ENCODE results near the gene CFAP210.

DNA sequence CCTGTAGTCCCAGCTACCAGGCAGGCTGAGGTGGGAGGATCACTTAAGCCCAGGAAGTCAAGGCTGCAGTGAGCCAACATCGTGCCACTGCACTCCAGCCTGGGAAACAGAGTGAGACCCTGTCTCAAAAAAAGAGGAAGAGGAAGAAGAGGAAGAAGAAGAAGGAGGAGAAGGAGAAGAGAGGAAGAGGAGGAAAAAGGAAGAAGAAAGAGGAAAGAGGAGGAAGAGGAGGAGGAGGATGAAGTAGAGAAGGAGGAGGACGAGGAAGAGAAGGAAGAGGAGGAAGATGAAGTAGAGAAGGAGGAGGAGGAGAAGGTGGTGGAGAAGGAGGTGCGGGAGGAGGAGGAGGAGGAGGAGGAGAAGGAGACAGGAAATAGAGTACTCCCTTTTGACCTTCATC lies 38.0 kb downstream of the CFAP210 start:
- TF ChIP-seq CTCF (conservative IDR thresholded peaks at IDR 0.05; ENCODE audit: low read depth in 2 of 2) (no peak), POLR2AphosphoS5 (IDR thresholded peaks at IDR 0.05; ENCODE audit: low read depth) (no peak), CREB1 (CRISPR knock-in tag; IDR thresholded peaks at IDR 0.05; ENCODE audit: low read depth) (no peak), EZH2 (IDR thresholded peaks at IDR 0.05; ENCODE audit: low read depth, unreplicated experiment) (no peak), EZH2phosphoT487 (IDR thresholded peaks at IDR 0.05; ENCODE audit: unreplicated experiment) (no peak), STAT1 (IDR thresholded peaks at IDR 0.05; ENCODE audit: unreplicated experiment) (no peak)
- TF ChIP-seq, protein P1, sequence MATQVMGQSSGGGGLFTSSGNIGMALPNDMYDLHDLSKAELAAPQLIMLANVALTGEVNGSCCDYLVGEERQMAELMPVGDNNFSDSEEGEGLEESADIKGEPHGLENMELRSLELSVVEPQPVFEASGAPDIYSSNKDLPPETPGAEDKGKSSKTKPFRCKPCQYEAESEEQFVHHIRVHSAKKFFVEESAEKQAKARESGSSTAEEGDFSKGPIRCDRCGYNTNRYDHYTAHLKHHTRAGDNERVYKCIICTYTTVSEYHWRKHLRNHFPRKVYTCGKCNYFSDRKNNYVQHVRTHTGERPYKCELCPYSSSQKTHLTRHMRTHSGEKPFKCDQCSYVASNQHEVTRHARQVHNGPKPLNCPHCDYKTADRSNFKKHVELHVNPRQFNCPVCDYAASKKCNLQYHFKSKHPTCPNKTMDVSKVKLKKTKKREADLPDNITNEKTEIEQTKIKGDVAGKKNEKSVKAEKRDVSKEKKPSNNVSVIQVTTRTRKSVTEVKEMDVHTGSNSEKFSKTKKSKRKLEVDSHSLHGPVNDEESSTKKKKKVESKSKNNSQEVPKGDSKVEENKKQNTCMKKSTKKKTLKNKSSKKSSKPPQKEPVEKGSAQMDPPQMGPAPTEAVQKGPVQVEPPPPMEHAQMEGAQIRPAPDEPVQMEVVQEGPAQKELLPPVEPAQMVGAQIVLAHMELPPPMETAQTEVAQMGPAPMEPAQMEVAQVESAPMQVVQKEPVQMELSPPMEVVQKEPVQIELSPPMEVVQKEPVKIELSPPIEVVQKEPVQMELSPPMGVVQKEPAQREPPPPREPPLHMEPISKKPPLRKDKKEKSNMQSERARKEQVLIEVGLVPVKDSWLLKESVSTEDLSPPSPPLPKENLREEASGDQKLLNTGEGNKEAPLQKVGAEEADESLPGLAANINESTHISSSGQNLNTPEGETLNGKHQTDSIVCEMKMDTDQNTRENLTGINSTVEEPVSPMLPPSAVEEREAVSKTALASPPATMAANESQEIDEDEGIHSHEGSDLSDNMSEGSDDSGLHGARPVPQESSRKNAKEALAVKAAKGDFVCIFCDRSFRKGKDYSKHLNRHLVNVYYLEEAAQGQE (IDR thresholded peaks at IDR 0.05; ENCODE audit: unreplicated experiment), result no peak
